ENCODE results near the gene HCN2. TPM values are rescaled to one million over a fixed set of nuclear protein-coding genes. Genes with fewer than 3 reads are reported as not detected.
"Not testable (repeated sequence)": the region's sequence is repeated elsewhere in the genome, so short reads cannot be mapped to it uniquely, and the experiment has no call there.

The HCN2 gene
- total RNA-seq, 1 donor from 2014 or later, result 0.25 TPM

GRCh38 chr19:625257-625656 lies 35.6 kb downstream of the HCN2 start:
- no peaks in the 10 kb centered on the region for H3K27me3 ChIP-seq
- TF ChIP-seq POLR2AphosphoS5 (IDR thresholded peaks at IDR 0.05; ENCODE audit: insufficient read depth in 1 of 2, low read depth in 1 of 2), result no peak
- no peak for TF ChIP-seq POLR2A (IDR thresholded peaks at IDR 0.05)
- TF ChIP-seq CTCF (IDR thresholded peaks at IDR 0.05), result no peak
- H3K36me3 ChIP-seq, result peaks cover 0 to 46% of the 10 kb centered on the region in 2 donors
- no peak overlapping the region for H3K4me3 ChIP-seq
- no peak overlapping the region for H3K27ac ChIP-seq
- H3K4me1 ChIP-seq, result no peaks in the 10 kb centered on the region
- no peak for DNase-seq (ENCODE audit: extremely low spot score in 2 of 2)
- intact Hi-C loops (cut with DNase I), result no loop called here
- H3K9me3 ChIP-seq, result no peaks in the 10 kb centered on the region

GRCh38 chr19:626566-626965 lies 36.9 kb downstream of the HCN2 start:
- H3K9me3 ChIP-seq; H3K4me1 ChIP-seq; H3K27me3 ChIP-seq; H3K27ac ChIP-seq; H3K4me3 ChIP-seq; DNase-seq (ENCODE audit: extremely low spot score in 2 of 2); intact Hi-C loops (cut with DNase I): not testable (repeated sequence)
- peaks cover 0 to 36% of the 10 kb centered on the region in 2 donors for H3K36me3 ChIP-seq

- Histone ChIP-seq H3K36me3 (peaks cover 0 to 23% of the 10 kb centered on the region in 2 donors), H3K4me1 (peaks cover 14% of the 10 kb centered on the region), H3K4me3 (no peak overlapping the region), H3K27ac (no peak overlapping the region), H3K27me3 (no peaks in the 10 kb centered on the region), H3K9me3 (no peaks in the 10 kb centered on the region)
- intact Hi-C loops (cut with DNase I), result no loop called here
- TF ChIP-seq POLR2A (IDR thresholded peaks at IDR 0.05), result no peak
- TF ChIP-seq POLR2AphosphoS5 (IDR thresholded peaks at IDR 0.05; ENCODE audit: insufficient read depth in 1 of 2, low read depth in 1 of 2), result no peak
- no peak for TF ChIP-seq CTCF (IDR thresholded peaks at IDR 0.05)
- DNase-seq (ENCODE audit: extremely low spot score in 2 of 2), result no peak
These were observed 38.5 kb downstream of the HCN2 start for GRCh38 chr19:628168-628567.

GRCh38 chr19:629515-629914 lies 39.8 kb downstream of the HCN2 start:
- Histone ChIP-seq H3K36me3 (peaks cover 0 to 23% of the 10 kb centered on the region in 2 donors), H3K4me1 (peaks cover 20% of the 10 kb centered on the region)

GRCh38 chr19:629961-630714 lies 40.5 kb downstream of the HCN2 start:
- Histone ChIP-seq H3K27ac (no peak overlapping the region), H3K4me1 (peaks cover 24% of the 10 kb centered on the region), H3K36me3 (peaks cover 0 to 23% of the 10 kb centered on the region in 2 donors), H3K4me3 (no peak overlapping the region), H3K9me3 (no peaks in the 10 kb centered on the region), H3K27me3 (no peaks in the 10 kb centered on the region)
- no peak for DNase-seq (ENCODE audit: extremely low spot score in 2 of 2)
- TF ChIP-seq POLR2AphosphoS5 (IDR thresholded peaks at IDR 0.05; ENCODE audit: insufficient read depth in 1 of 2, low read depth in 1 of 2) (no peak), POLR2A (IDR thresholded peaks at IDR 0.05) (no peak), CTCF (IDR thresholded peaks at IDR 0.05) (no peak)
- intact Hi-C loops (cut with DNase I), result no loop called here

More at GRCh38 chr19:629515-629914, 39.8 kb downstream of the HCN2 start:
- H3K9me3 ChIP-seq; H3K4me3 ChIP-seq; H3K27ac ChIP-seq; DNase-seq (ENCODE audit: extremely low spot score in 2 of 2); H3K27me3 ChIP-seq; intact Hi-C loops (cut with DNase I): not testable (repeated sequence)

- peaks cover 24% of the 10 kb centered on the region for H3K4me1 ChIP-seq
- no peaks in the 10 kb centered on the region for H3K9me3 ChIP-seq
- H3K27ac ChIP-seq, result peak overlapping the region; percentile 55
- intact Hi-C loops (cut with DNase I), result no loop called here
- no peak for DNase-seq (ENCODE audit: extremely low spot score in 2 of 2)
- peak overlapping the region; percentile 66 to 77 for H3K4me3 ChIP-seq
- no peaks in the 10 kb centered on the region for H3K27me3 ChIP-seq
- peaks cover 0 to 23% of the 10 kb centered on the region in 2 donors for H3K36me3 ChIP-seq
- TF ChIP-seq CTCF (IDR thresholded peaks at IDR 0.05) (no peak), POLR2AphosphoS5 (IDR thresholded peaks at IDR 0.05; ENCODE audit: insufficient read depth in 1 of 2, low read depth in 1 of 2) (no peak), POLR2A (IDR thresholded peaks at IDR 0.05) (no peak)
These were observed 42.9 kb downstream of the HCN2 start for GRCh38 chr19:632579-633067.

Measured in vagina (tissue), 2 donors.